HG03103 (cell line): Measurements from ENCODE around the gene CDC42SE2.
A peak's percentile ranks its signal among the peaks of the same experiment; 100 is the strongest.

Experiments used
- ATAC-seq: cut with Tn5 transposase; IDR thresholded peaks from one replicate; pipeline ENCODE4 v1.9.1; 2021; ENCODE audit warnings: low read depth; ENCODE audit not compliant: unreplicated experiment

CDC42SE2 gene

GRCh38 chr5:131263648-131264450 lies at the start of gene CDC42SE2:
Gene CDC42SE2, plus strand, starts transcription at chr5:131264053. Its CDS starts 95,441 bp downstream, at chr5:131359494.
- ATAC-seq = peak; percentile 82

- no peak for ATAC-seq
Observed at GRCh38 chr5:131214609-131215227, 49.1 kb upstream of the CDC42SE2 start.

- no peak for ATAC-seq
Observed at GRCh38 chr5:131217791-131218190, 46.1 kb upstream of the CDC42SE2 start.

GRCh38 chr5:131218392-131218791 lies 45.5 kb upstream of the CDC42SE2 start:
- no peak for ATAC-seq

- no peak for ATAC-seq
Observed at GRCh38 chr5:131220566-131220965, 43.3 kb upstream of the CDC42SE2 start.

GRCh38 chr5:131221008-131221703 lies 42.7 kb upstream of the CDC42SE2 start:
- ATAC-seq = no peak

- no peak for ATAC-seq
Observed at GRCh38 chr5:131221888-131222287, 42.0 kb upstream of the CDC42SE2 start.

- no peak for ATAC-seq
Observed at GRCh38 chr5:131222731-131223130, 41.1 kb upstream of the CDC42SE2 start.

GRCh38 chr5:131223751-131224386 lies 40.0 kb upstream of the CDC42SE2 start:
- no peak for ATAC-seq

GRCh38 chr5:131224387-131225201 lies 39.3 kb upstream of the CDC42SE2 start:
- peak; percentile 80 for ATAC-seq

- ATAC-seq = no peak
Observed at GRCh38 chr5:131225282-131225974, 38.4 kb upstream of the CDC42SE2 start.

GRCh38 chr5:131226899-131227298 lies 37.0 kb upstream of the CDC42SE2 start:
- ATAC-seq = no peak

- no peak for ATAC-seq
Observed at GRCh38 chr5:131228646-131229045, 35.2 kb upstream of the CDC42SE2 start.

GRCh38 chr5:131229623-131230022 lies 34.2 kb upstream of the CDC42SE2 start:
- no peak for ATAC-seq

GRCh38 chr5:131230406-131230805 lies 33.4 kb upstream of the CDC42SE2 start:
- ATAC-seq = no peak

GRCh38 chr5:131239686-131240085 lies 24.2 kb upstream of the CDC42SE2 start:
- no peak for ATAC-seq

- no peak for ATAC-seq
Observed at GRCh38 chr5:131242728-131243255, 21.1 kb upstream of the CDC42SE2 start.

- no peak for ATAC-seq
Observed at GRCh38 chr5:131245312-131245711, 18.5 kb upstream of the CDC42SE2 start.

- no peak for ATAC-seq
Observed at GRCh38 chr5:131245948-131246347, 17.9 kb upstream of the CDC42SE2 start.
